SKM-1 (cell line): ENCODE data around the gene UBE2N.
"Not testable (repeated sequence)": the region's sequence is repeated elsewhere in the genome, so short reads cannot be mapped to it uniquely, and the experiment has no call there.

Source experiments
- DNase-seq: peaks from one replicate; lab custom pipeline; 2025; ENCODE audit not compliant: unreplicated experiment; lab: John Stamatoyannopoulos, UW

UBE2N gene

GRCh38 chr12:93447555-93448290, 6.0 kb upstream of the UBE2N start:
- DNase-seq = no peak

- DNase-seq = no peak
These were observed 1.8 kb upstream of the UBE2N start for GRCh38 chr12:93443576-93443975.

GRCh38 chr12:93442411-93443340, 929 bp upstream of the UBE2N start:
- no peak for DNase-seq

- DNase-seq = no peak
These were observed 598 bp downstream of the UBE2N start for GRCh38 chr12:93441081-93441616.

- no peak for DNase-seq
These were observed 1.5 kb downstream of the UBE2N start for GRCh38 chr12:93440043-93440835.

GRCh38 chr12:93438266-93439050, 3.3 kb downstream of the UBE2N start:
- no peak for DNase-seq

- DNase-seq = no peak
These were observed 7.4 kb downstream of the UBE2N start for GRCh38 chr12:93434256-93434865.

GRCh38 chr12:93432031-93432430, 9.7 kb downstream of the UBE2N start:
- not testable (repeated sequence) for DNase-seq

GRCh38 chr12:93430280-93430679, 11.5 kb downstream of the UBE2N start:
- DNase-seq = no peak

- no peak for DNase-seq
These were observed 11.9 kb downstream of the UBE2N start for GRCh38 chr12:93429852-93430251.

- no peak for DNase-seq
These were observed 12.3 kb downstream of the UBE2N start for GRCh38 chr12:93429448-93429847.

- no peak for DNase-seq
These were observed 13.8 kb downstream of the UBE2N start for GRCh38 chr12:93427779-93428564.

- no peak for DNase-seq
These were observed 15.3 kb downstream of the UBE2N start for GRCh38 chr12:93426412-93426805.

- no peak for DNase-seq
These were observed 15.9 kb downstream of the UBE2N start for GRCh38 chr12:93425736-93426411.

GRCh38 chr12:93422050-93422449, 19.7 kb downstream of the UBE2N start:
- no peak for DNase-seq

- DNase-seq = peak; percentile 3
These were observed 22.2 kb downstream of the UBE2N start for GRCh38 chr12:93419388-93420034.

- DNase-seq = no peak
These were observed 23.7 kb downstream of the UBE2N start for GRCh38 chr12:93417967-93418480.
